Tibial artery (tissue), 4 donors: Measurements from ENCODE around the gene CYCS.
"Not testable (repeated sequence)": the region's sequence is repeated elsewhere in the genome, so short reads cannot be mapped to it uniquely, and the experiment has no call there.

Experiments used
- DNase-seq, 2 donors: peaks; one replicate each; pipeline ENCODE4 v3.0.0-alpha.2; 2019
- H3K27ac ChIP-seq, 2 donors: fragments of 200-600 bp; sonication (generic) in 1 of 2; 1 replicate in 1 of 2; 2 replicates in 1 of 2; pipeline ENCODE4 v1.5.1; 2018 to 2019; ENCODE audit warnings: mild to moderate bottlenecking in 1 of 2
- H3K27me3 ChIP-seq, 2 donors: fragments of 200-600 bp; sonication (generic) in 1 of 2; one replicate each; pipeline versions ENCODE4 v1.5.1 to v1.6.0; 2016 to 2019
- H3K36me3 ChIP-seq, 3 donors: fragments of 200-600 bp; sonication (generic) in 2 of 3; one replicate each; pipeline ENCODE4 v1.5.1; 2016 to 2019; ENCODE audit warnings: mild to moderate bottlenecking in 2 of 3
- H3K4me1 ChIP-seq, 4 donors: fragments of 200-600 bp; sonication (generic) in 2 of 4; 1 replicate in 3 of 4; 2 replicates in 1 of 4; pipeline ENCODE4 v1.5.1; 2016 to 2019
- H3K4me3 ChIP-seq, 2 donors: fragments of 200-600 bp; sonication (generic) in 1 of 2; 1 replicate in 1 of 2; 2 replicates in 1 of 2; pipeline ENCODE4 v1.5.1; 2018 to 2019; ENCODE audit warnings: mild to moderate bottlenecking in 2 of 2
- H3K9me3 ChIP-seq, 3 donors: fragments of 200-600 bp; sonication (generic) in 1 of 3; one replicate each; pipeline ENCODE4 v1.5.1; 2016 to 2019
- intact Hi-C: fragments of 100-400 bp; cut with DNase I; formaldehyde crosslinking; loops from one replicate; pipeline ENCODE4 v1.15.0; 2023; ENCODE audit warnings: low total_unique reads
- TF ChIP-seq, protein P1 (sequence below), 2 experiments: fragments of 200-600 bp in 1 of 2; fragments of 450-650 bp in 1 of 2; IDR thresholded peaks; one replicate each; pipeline ENCODE4 v1.5.1; 2017 to 2019; ENCODE audit warnings: antibody characterized with exemption in 2 of 2, mild to moderate bottlenecking in 1 of 2, moderate library complexity in 1 of 2

The CYCS gene

DNA sequence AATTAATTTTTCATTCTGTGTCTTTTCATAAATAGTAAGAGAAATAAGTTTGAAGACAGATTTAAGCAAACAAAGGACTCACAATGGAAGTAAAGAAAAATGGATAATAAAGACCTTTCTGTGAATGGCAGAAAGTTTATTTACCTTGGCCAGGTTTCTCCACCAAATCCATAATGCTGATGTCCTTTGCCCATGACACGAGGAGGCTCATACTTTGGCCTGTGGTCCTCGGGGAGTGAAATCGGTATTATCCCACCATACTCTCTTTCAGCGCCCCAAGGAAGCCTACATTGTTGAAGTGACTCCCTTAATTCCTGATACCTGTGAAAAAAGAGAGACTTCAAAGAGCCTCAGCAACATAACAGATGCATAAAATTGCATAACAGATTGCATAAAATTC lies 43.1 kb upstream of the CYCS start:
- intact Hi-C loops = no loop called here
- H3K9me3 ChIP-seq = no peaks in the 10 kb centered on the region
- H3K4me1 ChIP-seq = no peaks in the 10 kb centered on the region
- no peak overlapping the region for H3K27ac ChIP-seq
- no peaks in the 10 kb centered on the region for H3K27me3 ChIP-seq
- H3K4me3 ChIP-seq = no peak overlapping the region
- TF ChIP-seq, protein P1, sequence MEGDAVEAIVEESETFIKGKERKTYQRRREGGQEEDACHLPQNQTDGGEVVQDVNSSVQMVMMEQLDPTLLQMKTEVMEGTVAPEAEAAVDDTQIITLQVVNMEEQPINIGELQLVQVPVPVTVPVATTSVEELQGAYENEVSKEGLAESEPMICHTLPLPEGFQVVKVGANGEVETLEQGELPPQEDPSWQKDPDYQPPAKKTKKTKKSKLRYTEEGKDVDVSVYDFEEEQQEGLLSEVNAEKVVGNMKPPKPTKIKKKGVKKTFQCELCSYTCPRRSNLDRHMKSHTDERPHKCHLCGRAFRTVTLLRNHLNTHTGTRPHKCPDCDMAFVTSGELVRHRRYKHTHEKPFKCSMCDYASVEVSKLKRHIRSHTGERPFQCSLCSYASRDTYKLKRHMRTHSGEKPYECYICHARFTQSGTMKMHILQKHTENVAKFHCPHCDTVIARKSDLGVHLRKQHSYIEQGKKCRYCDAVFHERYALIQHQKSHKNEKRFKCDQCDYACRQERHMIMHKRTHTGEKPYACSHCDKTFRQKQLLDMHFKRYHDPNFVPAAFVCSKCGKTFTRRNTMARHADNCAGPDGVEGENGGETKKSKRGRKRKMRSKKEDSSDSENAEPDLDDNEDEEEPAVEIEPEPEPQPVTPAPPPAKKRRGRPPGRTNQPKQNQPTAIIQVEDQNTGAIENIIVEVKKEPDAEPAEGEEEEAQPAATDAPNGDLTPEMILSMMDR (IDR thresholded peaks at IDR 0.05) = no peak
- H3K36me3 ChIP-seq = peaks cover 0 to 11% (median 8%) of the 10 kb centered on the region in 3 donors
- DNase-seq = no peak

DNA sequence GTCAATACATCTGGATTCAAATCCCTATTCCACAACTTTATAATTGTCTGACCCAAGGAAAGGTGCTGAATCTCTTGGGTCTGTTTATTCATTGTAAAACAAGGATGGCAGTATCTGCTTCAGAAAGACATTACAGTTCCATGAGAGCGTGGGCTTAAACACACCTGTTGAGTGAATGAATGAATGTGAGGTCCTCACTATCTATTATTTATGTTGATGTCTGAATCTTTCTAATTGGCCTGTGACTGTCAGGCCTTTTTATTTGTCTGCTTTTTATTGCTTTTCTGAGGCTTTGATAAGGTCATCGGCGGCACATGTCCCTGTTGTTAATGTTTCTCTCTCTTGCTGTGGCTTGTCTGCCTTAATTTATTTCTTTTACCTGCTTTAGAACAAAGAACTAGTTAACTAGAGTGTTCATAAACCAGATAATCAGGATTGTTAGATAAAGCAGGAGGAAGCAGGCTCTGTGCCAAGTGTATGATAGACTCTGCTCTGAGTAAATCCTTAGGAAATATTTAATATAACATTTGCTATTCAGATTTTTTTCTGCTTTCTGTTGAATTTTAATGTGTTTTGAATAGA lies 42.3 kb upstream of the CYCS start:
- no peaks in the 10 kb centered on the region for H3K4me1 ChIP-seq
- TF ChIP-seq, protein P1 (IDR thresholded peaks at IDR 0.05) = no peak
- H3K4me3 ChIP-seq = no peak overlapping the region
- H3K27ac ChIP-seq = no peak overlapping the region
- DNase-seq = no peak
- H3K36me3 ChIP-seq = peaks cover 0 to 11% (median 8%) of the 10 kb centered on the region in 3 donors
- intact Hi-C loops = no loop called here
- no peaks in the 10 kb centered on the region for H3K27me3 ChIP-seq
- no peaks in the 10 kb centered on the region for H3K9me3 ChIP-seq

DNA sequence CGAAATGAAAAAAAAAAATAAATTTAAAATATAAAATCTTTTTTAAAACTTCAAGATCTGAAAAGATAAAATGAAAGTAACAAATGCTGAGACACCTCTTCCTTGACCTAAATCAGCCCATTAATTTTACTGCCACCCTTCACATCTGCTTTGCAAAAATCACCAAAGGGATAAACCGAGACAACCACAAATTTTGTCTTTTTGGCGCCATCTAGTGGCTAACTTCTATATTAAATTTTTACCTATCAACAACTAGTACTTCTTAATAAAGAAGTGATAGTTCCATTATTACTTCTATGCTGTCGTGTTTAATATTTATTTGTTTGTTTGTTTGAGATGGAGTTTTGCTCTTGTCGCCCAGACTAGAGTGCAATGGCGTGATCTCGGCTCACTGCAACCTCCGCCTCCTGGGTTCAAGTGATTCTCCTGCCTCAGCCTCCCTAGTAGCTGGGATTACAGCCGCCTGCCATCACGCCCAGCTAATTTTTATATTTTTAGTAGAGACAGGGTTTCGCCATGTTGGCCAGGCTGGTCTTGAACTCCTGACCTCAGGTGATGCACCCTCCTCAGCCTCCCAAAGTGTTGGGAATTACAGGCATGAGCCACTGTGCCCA lies 35.0 kb upstream of the CYCS start:
- H3K27ac ChIP-seq, H3K4me1 ChIP-seq, H3K27me3 ChIP-seq, DNase-seq, intact Hi-C loops, H3K9me3 ChIP-seq, H3K4me3 ChIP-seq: not testable (repeated sequence)
- TF ChIP-seq, protein P1 (IDR thresholded peaks at IDR 0.05) = peak in 1 of 2 experiments; percentile 58
- H3K36me3 ChIP-seq = peaks cover 0 to 17% (median 0%) of the 10 kb centered on the region in 3 donors

DNA sequence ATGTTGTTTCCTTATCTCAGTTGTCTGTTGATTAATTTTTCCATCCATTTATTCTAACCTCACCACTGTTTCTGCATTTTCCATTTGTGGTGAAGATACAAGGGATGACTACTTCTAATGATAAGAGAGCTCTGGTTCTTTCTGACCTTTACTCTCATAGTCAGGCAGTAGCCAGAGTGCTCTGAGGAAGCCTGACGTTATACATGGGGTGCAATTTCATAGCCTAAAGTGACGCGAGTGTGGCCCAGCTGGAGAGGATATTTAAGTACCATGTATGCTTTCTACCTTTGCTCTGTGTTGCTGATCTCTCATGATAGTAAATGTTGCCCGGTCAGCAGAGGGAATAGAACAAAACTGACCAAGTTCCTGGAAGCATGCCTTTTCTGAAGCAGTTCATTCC lies 33.9 kb upstream of the CYCS start:
- Histone ChIP-seq H3K4me1 (no peaks in the 10 kb centered on the region), H3K27ac (no peak overlapping the region), H3K27me3 (no peaks in the 10 kb centered on the region), H3K36me3 (peaks cover 8 to 23% (median 10%) of the 10 kb centered on the region in 3 donors), H3K4me3 (no peak overlapping the region), H3K9me3 (no peaks in the 10 kb centered on the region)
- DNase-seq = no peak
- intact Hi-C loops = no loop called here
- TF ChIP-seq, protein P1 (IDR thresholded peaks at IDR 0.05) = no peak

DNA sequence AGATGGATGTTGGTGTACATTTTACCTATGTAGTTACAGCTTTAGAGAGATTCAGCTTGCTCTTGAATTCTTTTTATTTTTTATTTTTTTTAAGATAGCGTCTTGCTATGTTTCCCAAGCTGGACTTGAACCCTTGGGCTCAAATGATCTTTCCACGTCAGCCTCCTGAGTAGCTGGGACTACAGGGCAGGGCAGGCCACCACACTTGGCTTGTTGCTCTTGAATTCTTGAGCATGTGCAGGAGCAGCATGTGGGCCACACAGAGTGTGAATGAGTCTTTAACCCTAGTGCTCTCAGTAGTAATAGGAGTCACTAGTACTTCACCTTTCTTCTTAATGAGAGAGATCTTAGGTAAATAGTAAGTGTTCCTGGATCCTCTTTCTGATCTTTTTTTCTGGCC lies 26.7 kb upstream of the CYCS start:
- intact Hi-C loops = no loop called here
- TF ChIP-seq, protein P1 (IDR thresholded peaks at IDR 0.05) = no peak
- H3K27me3 ChIP-seq = no peaks in the 10 kb centered on the region
- no peak for DNase-seq
- no peak overlapping the region for H3K27ac ChIP-seq
- H3K9me3 ChIP-seq = no peaks in the 10 kb centered on the region
- no peak overlapping the region for H3K4me3 ChIP-seq
- H3K36me3 ChIP-seq = peaks cover 22 to 46% (median 32%) of the 10 kb centered on the region in 3 donors
- H3K4me1 ChIP-seq = no peaks in the 10 kb centered on the region
